Subcutaneous adipose tissue (tissue), 4 donors: ENCODE results near the gene PXDC1. TPM values are rescaled to one million over a fixed set of nuclear protein-coding genes. Genes with fewer than 3 reads are reported as not detected.

Experiments used
- CTCF ChIP-seq: fragments of 450-650 bp; IDR thresholded peaks from one replicate; pipeline ENCODE4 v1.5.1; 2016; ENCODE audit warnings: low read depth, mild to moderate bottlenecking, control low read depth, antibody characterized with exemption, moderate library complexity
- total RNA-seq, 4 donors: library from RNA; depleted of rRNA; stranded (reverse); fragments of >200 nt; gene quantifications; one replicate each; pipeline ENCODE4 v1.1.0, GENCODE V29; 2016

Gene PXDC1
- total RNA-seq, 4 donors from 2014 or later: 84.6 to 138 (median 121) TPM

- no peak for TF ChIP-seq CTCF
These were observed 41.1 kb downstream of the PXDC1 start for GRCh38 chr6:3710403-3710802.

- TF ChIP-seq CTCF: no peak
These were observed 43.0 kb downstream of the PXDC1 start for GRCh38 chr6:3708540-3708939.

- TF ChIP-seq CTCF: no peak
These were observed 43.6 kb downstream of the PXDC1 start for GRCh38 chr6:3707751-3708412.

GRCh38 chr6:3707024-3707423, 44.5 kb downstream of the PXDC1 start:
- TF ChIP-seq CTCF: no peak

GRCh38 chr6:3706547-3706946, 45.0 kb downstream of the PXDC1 start:
- TF ChIP-seq CTCF: no peak

- TF ChIP-seq CTCF: no peak
These were observed 49.9 kb downstream of the PXDC1 start for GRCh38 chr6:3701631-3702030.

GRCh38 chr6:3699231-3699630, 52.3 kb downstream of the PXDC1 start:
- no peak for TF ChIP-seq CTCF
